Mesendoderm (in vitro differentiated cells): ENCODE measurements around the gene TNIK.

ENCODE experiments used
- DNase-seq: peaks from one replicate; pipeline ENCODE4 v3.0.0; 2013
- H2AK5ac ChIP-seq: 2 replicates; pipeline ENCODE4 v1.6.1; 2013; ENCODE audit warnings: low read length, inconsistent platforms
- H2BK120ac ChIP-seq: 2 replicates; pipeline ENCODE4 v1.6.1; 2013; ENCODE audit warnings: low read depth, mild to moderate bottlenecking, low read length, moderate library complexity, mixed read lengths
- H2BK15ac ChIP-seq: replicated peaks from 2 replicates; pipeline ENCODE4 v1.6.1; 2013; ENCODE audit warnings: low read depth, mild to moderate bottlenecking, moderate library complexity
- H2BK5ac ChIP-seq: 2 replicates; pipeline ENCODE4 v1.6.1; 2013; ENCODE audit warnings: low read length, inconsistent platforms
- H3K18ac ChIP-seq: 2 replicates; pipeline ENCODE4 v1.6.1; 2013; ENCODE audit warnings: mild to moderate bottlenecking, low read length, mixed read lengths
- H3K23ac ChIP-seq: one replicate; pipeline ENCODE4 v1.6.1; 2013; ENCODE audit warnings: low read length
- H3K27ac ChIP-seq: 2 replicates; pipeline ENCODE4 v1.5.1; 2013; ENCODE audit warnings: low read depth, mild to moderate bottlenecking, inconsistent platforms, low read length, moderate library complexity
- H3K27me3 ChIP-seq: 2 replicates; pipeline ENCODE4 v1.6.1; 2013; ENCODE audit warnings: low read length, control low read depth, mild to moderate bottlenecking, inconsistent platforms; ENCODE audit not compliant: insufficient read depth, poor library complexity
- H3K36me3 ChIP-seq: 2 replicates; pipeline ENCODE4 v1.6.1; 2013; ENCODE audit warnings: low read length, inconsistent platforms; ENCODE audit not compliant: control insufficient read depth, insufficient read depth
- H3K4ac ChIP-seq: one replicate; pipeline ENCODE4 v1.6.1; 2013; ENCODE audit warnings: low read depth, mild to moderate bottlenecking, low read length, moderate library complexity
- H3K4me1 ChIP-seq: 2 replicates; pipeline ENCODE4 v1.6.1; 2013; ENCODE audit warnings: low read depth, low read length, inconsistent platforms; ENCODE audit not compliant: control insufficient read depth
- H3K4me2 ChIP-seq: 2 replicates; pipeline ENCODE4 v1.6.1; 2013; ENCODE audit warnings: low read length
- H3K4me3 ChIP-seq: 2 replicates; pipeline ENCODE4 v1.5.1; 2013; ENCODE audit warnings: mild to moderate bottlenecking, low read length
- H3K56ac ChIP-seq: one replicate; pipeline ENCODE4 v1.6.1; 2013; ENCODE audit warnings: low read length
- H3K79me1 ChIP-seq: 2 replicates; pipeline ENCODE4 v1.6.1; 2013; ENCODE audit warnings: low read length, inconsistent platforms
- H3K79me2 ChIP-seq: 2 replicates; pipeline ENCODE4 v1.6.1; 2013; ENCODE audit warnings: mild to moderate bottlenecking, low read length; ENCODE audit not compliant: control insufficient read depth, insufficient read depth
- H3K9ac ChIP-seq: 2 replicates; pipeline ENCODE4 v1.6.1; 2013; ENCODE audit warnings: low read length, inconsistent platforms
- H4K5ac ChIP-seq: one replicate; pipeline ENCODE4 v1.6.1; 2013; ENCODE audit warnings: low read length
- H4K8ac ChIP-seq: one replicate; pipeline ENCODE4 v1.6.1; 2013; ENCODE audit warnings: low read depth, mild to moderate bottlenecking, control low read depth, low read length, moderate library complexity
- WGBS: extraction: QIAGEN DNeasy Blood & Tissue Kit; methylation state at CpG from one replicate; pipeline ENCODE4 v1.1.7; 2013; ENCODE audit warnings: low lambda C conversion rate, missing lambda C conversion rate; ENCODE audit not compliant: insufficient coverage; ENCODE audit errors: extremely low coverage; 5-methylcytosine and 5-hydroxymethylcytosine counted together

TNIK gene

GRCh38 chr3:171416061-171416460 is 44.1 kb downstream of the TNIK start:
- no peaks in the 10 kb centered on the region for H3K4me1 ChIP-seq
- H3K4me2 ChIP-seq = no peak overlapping the region
- no peak overlapping the region for H2BK5ac ChIP-seq
- no peaks in the 10 kb centered on the region for H3K36me3 ChIP-seq
- H3K4me3 ChIP-seq = no peak overlapping the region
- H2BK15ac ChIP-seq = no peak overlapping the region
- no peak overlapping the region for H2AK5ac ChIP-seq
- no peak overlapping the region for H3K18ac ChIP-seq
- peaks cover 3% of the 10 kb centered on the region for H3K79me1 ChIP-seq
- no peaks in the 10 kb centered on the region for H3K27me3 ChIP-seq
- H4K8ac ChIP-seq = no peak overlapping the region
- H3K56ac ChIP-seq = no peak overlapping the region
- H3K9ac ChIP-seq = no peak overlapping the region
- no peak overlapping the region for H4K5ac ChIP-seq
- peaks cover 2% of the 10 kb centered on the region for H3K79me2 ChIP-seq
- no peak overlapping the region for H3K27ac ChIP-seq
- no peak overlapping the region for H3K23ac ChIP-seq
- H3K4ac ChIP-seq = no peak overlapping the region
- no peak for DNase-seq
- no CpG with 5 or more reads among the region's 5 CpGs for WGBS
- no peak overlapping the region for H2BK120ac ChIP-seq

DNA sequence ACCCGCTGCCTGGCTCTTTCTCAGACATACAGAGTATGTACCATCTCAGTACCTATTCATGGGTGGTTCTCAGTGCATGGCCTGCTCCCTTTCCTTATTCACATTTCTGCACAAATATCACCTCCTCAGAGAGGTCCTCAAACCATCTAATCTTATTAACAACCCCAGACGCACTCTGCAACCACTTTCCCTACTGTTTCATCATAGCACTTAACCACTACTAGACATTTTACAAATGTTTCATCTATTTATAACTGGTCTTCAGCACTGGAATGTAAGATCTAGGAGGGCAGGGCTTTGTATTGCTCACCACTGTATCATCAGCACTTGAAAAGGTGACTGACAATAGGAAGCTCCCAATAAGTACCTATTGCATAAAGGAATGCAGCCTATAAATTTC is 45.1 kb downstream of the TNIK start:
- no peak overlapping the region for H4K8ac ChIP-seq
- H3K4ac ChIP-seq = no peak overlapping the region
- H2BK120ac ChIP-seq = no peak overlapping the region
- peaks cover 3% of the 10 kb centered on the region for H3K79me1 ChIP-seq
- WGBS = no CpG with 5 or more reads among the region's 2 CpGs
- peak overlapping the region; percentile 43 for H3K56ac ChIP-seq
- no peak overlapping the region for H2BK15ac ChIP-seq
- H3K4me1 ChIP-seq = no peaks in the 10 kb centered on the region
- no peak overlapping the region for H2AK5ac ChIP-seq
- H4K5ac ChIP-seq = no peak overlapping the region
- H3K18ac ChIP-seq = no peak overlapping the region
- no peak overlapping the region for H3K9ac ChIP-seq
- no peaks in the 10 kb centered on the region for H3K36me3 ChIP-seq
- H3K4me2 ChIP-seq = no peak overlapping the region
- no peak overlapping the region for H3K27ac ChIP-seq
- H3K27me3 ChIP-seq = no peaks in the 10 kb centered on the region
- H3K4me3 ChIP-seq = no peak overlapping the region
- H2BK5ac ChIP-seq = no peak overlapping the region
- peaks cover 2% of the 10 kb centered on the region for H3K79me2 ChIP-seq
- H3K23ac ChIP-seq = no peak overlapping the region
- DNase-seq = no peak

GRCh38 chr3:171412473-171412872 is 47.7 kb downstream of the TNIK start:
- Histone ChIP-seq H2BK15ac (peak overlapping the region; percentile 57), H3K23ac (no peak overlapping the region), H2BK5ac (no peak overlapping the region), H3K9ac (no peak overlapping the region), H3K27me3 (no peaks in the 10 kb centered on the region), H3K18ac (peak overlapping the region; percentile 51), H3K4me1 (peaks cover 2% of the 10 kb centered on the region), H3K79me1 (peaks cover 3% of the 10 kb centered on the region), H3K56ac (no peak overlapping the region), H3K4me3 (no peak overlapping the region), H4K5ac (no peak overlapping the region), H2AK5ac (no peak overlapping the region), H3K27ac (no peak overlapping the region), H4K8ac (no peak overlapping the region), H3K36me3 (no peaks in the 10 kb centered on the region), H2BK120ac (no peak overlapping the region), H3K79me2 (peaks cover 2% of the 10 kb centered on the region), H3K4ac (no peak overlapping the region), H3K4me2 (no peak overlapping the region)
- DNase-seq = no peak
- WGBS = no CpG with 5 or more reads among the region's 1 CpG

DNA sequence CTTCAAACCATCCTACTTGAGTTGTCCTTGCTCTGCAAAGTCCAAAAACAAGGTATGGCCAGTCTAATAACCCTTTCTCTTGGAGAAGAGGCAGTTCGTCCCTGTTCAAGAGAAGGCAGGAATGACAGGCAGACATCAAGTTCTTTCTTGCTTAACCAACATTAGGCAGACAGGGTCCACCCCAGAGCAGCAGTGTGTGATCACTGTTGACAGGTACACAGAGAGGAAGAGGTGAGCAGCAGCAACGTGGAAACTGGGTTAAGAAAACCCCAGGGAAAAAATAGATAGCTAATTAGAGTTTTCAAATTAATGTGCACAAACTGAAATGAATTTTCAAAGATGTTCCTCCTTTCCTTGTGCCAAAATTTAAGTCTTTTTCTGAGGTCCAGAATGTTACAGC is 48.2 kb downstream of the TNIK start:
- peak overlapping the region; percentile 6 for H3K18ac ChIP-seq
- H3K79me1 ChIP-seq = peaks cover 3% of the 10 kb centered on the region
- WGBS = no CpG with 5 or more reads among the region's 2 CpGs
- no peaks in the 10 kb centered on the region for H3K36me3 ChIP-seq
- H3K4ac ChIP-seq = peak overlapping the region; percentile 6
- peaks cover 2% of the 10 kb centered on the region for H3K4me1 ChIP-seq
- H2BK15ac ChIP-seq = no peak overlapping the region
- no peak overlapping the region for H2BK120ac ChIP-seq
- no peak overlapping the region for H3K4me2 ChIP-seq
- no peak overlapping the region for H3K27ac ChIP-seq
- H3K56ac ChIP-seq = no peak overlapping the region
- no peaks in the 10 kb centered on the region for H3K27me3 ChIP-seq
- no peak overlapping the region for H3K9ac ChIP-seq
- no peak overlapping the region for H4K8ac ChIP-seq
- no peak overlapping the region for H3K4me3 ChIP-seq
- DNase-seq = no peak
- no peak overlapping the region for H2BK5ac ChIP-seq
- H3K23ac ChIP-seq = no peak overlapping the region
- H3K79me2 ChIP-seq = peaks cover 2% of the 10 kb centered on the region
- H2AK5ac ChIP-seq = no peak overlapping the region
- no peak overlapping the region for H4K5ac ChIP-seq

- no peak overlapping the region for H3K4me2 ChIP-seq
- no peaks in the 10 kb centered on the region for H3K36me3 ChIP-seq
- DNase-seq = peak; percentile 93
- peaks cover 3% of the 10 kb centered on the region for H3K79me1 ChIP-seq
- no peaks in the 10 kb centered on the region for H3K27me3 ChIP-seq
- no peak overlapping the region for H3K56ac ChIP-seq
- no peak overlapping the region for H3K23ac ChIP-seq
- H4K5ac ChIP-seq = no peak overlapping the region
- WGBS = no CpG with 5 or more reads among the region's 6 CpGs
- H2BK15ac ChIP-seq = no peak overlapping the region
- no peak overlapping the region for H2AK5ac ChIP-seq
- H3K79me2 ChIP-seq = peaks cover 2% of the 10 kb centered on the region
- H3K18ac ChIP-seq = no peak overlapping the region
- peaks cover 2% of the 10 kb centered on the region for H3K4me1 ChIP-seq
- no peak overlapping the region for H3K27ac ChIP-seq
- no peak overlapping the region for H3K4me3 ChIP-seq
- no peak overlapping the region for H2BK120ac ChIP-seq
- H3K4ac ChIP-seq = no peak overlapping the region
- H4K8ac ChIP-seq = no peak overlapping the region
- H2BK5ac ChIP-seq = no peak overlapping the region
- H3K9ac ChIP-seq = no peak overlapping the region
Observed at GRCh38 chr3:171410186-171410585, 50.0 kb downstream of the TNIK start.

GRCh38 chr3:171407759-171408158 is 52.4 kb downstream of the TNIK start:
- no CpG with 5 or more reads among the region's 3 CpGs for WGBS
- no peak overlapping the region for H2BK5ac ChIP-seq
- no peak overlapping the region for H2AK5ac ChIP-seq
- H3K27ac ChIP-seq = no peak overlapping the region
- no peak overlapping the region for H4K5ac ChIP-seq
- no peak overlapping the region for H3K56ac ChIP-seq
- no peak overlapping the region for H4K8ac ChIP-seq
- no peak overlapping the region for H3K4me2 ChIP-seq
- H3K4me3 ChIP-seq = no peak overlapping the region
- no peaks in the 10 kb centered on the region for H3K36me3 ChIP-seq
- no peak overlapping the region for H2BK15ac ChIP-seq
- no peaks in the 10 kb centered on the region for H3K27me3 ChIP-seq
- H3K18ac ChIP-seq = peak overlapping the region; percentile 39
- H3K4ac ChIP-seq = no peak overlapping the region
- H2BK120ac ChIP-seq = no peak overlapping the region
- peaks cover 2% of the 10 kb centered on the region for H3K4me1 ChIP-seq
- H3K79me1 ChIP-seq = no peaks in the 10 kb centered on the region
- H3K9ac ChIP-seq = no peak overlapping the region
- no peak overlapping the region for H3K23ac ChIP-seq
- no peaks in the 10 kb centered on the region for H3K79me2 ChIP-seq
- DNase-seq = no peak
